ENCODE data around the gene CACNA1G.

The CACNA1G gene

DNA sequence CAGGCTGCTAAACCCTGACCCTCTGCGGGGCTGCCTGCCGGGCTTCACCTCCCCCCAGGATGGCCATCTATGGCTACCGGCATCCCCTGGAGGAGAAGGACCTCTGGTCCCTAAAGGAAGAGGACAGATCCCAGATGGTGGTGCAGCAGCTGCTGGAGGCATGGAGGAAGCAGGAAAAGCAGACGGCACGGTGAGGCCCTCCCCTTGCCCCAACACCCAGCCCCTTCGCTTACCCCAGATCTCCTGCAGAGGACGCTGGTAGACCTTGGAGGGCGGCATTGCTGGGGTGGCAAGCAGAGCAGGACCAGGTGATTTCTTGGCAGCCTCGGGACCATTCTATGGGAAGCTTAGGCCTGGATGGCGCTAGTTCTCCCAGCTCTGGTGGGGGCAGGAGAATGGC is 98.7 kb downstream of the CACNA1G start:
- DNase-seq: no peak

DNA sequence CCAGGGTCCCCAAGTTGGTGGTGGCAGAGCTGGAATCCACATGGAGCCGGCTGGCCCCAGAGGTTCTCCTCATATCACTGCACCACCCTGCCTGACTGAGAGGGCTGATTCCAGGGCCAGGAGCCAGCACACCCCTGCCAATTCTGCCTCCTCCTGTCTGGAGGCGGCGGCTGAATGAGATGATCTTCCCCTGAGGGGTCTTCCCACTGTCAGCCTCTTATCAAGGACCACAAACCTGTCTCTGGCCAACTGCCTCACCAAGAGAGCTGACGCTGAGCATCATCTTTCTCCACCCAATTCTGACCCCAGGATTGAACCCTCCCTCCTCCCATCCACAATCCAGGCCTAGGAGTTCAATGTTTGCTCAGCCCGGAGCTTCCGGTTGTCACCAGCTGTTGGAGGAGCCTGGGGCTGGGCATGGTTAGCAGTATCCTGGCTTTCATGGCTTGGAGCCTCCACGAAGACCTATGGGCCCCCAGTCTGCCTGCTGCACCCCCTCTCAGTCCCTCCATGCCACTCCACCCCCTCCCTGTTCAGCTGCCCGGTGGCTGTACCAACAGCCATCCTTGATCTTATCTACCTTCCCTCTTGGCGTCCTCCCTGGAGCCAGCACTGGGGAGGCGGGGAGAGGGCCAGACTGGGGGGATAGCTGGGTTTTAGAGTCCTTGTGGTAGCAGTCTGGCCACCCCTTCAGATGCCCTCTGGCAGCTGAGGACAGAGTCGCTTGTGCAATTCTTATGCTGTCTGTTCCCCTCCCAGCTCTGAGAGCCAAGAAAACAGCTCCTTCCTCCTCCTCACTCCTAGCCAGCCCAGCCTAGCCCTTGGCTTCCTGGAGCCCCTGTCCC is 99.7 kb downstream of the CACNA1G start:
- DNase-seq: no peak

DNA sequence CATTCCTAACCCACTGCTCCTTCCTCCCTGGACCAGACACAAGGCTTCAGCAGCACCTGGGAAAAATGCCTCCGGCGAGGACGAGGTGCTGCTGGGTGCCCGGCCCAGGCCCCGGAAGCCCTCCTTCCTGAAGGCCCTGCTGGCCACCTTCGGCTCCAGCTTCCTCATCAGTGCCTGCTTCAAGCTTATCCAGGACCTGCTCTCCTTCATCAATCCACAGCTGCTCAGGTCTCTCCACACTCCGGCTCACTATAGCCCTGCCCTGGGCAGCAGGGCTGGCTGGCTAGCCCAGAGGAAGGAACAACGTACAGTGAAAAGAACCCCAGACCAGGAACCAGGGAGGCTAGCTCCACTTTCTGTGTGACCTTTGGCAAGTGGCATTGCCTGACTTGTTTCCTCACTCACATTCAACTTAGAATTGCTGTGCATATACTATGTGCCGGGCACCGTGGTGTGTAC is 100.4 kb downstream of the CACNA1G start:
- DNase-seq: no peak

DNA sequence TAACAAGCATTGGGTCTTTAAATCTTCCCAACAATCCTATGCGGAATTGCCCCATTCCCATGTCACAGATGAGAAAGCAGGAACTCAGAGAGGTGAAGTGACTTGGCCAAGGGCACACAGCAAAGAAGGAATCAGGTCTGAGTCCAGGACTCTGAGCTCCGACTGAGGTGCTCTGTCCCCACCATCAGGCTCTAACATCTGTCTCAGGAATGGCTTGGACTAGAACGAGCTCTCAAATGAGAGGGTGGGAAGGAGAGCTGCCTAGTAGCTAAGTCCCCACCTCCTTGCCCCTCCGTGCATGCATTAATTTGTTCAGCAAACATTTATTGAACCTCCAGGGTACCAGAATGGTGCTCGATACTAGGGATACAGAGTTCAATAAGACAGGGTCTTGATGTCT is 100.8 kb downstream of the CACNA1G start:
- DNase-seq: no peak

DNA sequence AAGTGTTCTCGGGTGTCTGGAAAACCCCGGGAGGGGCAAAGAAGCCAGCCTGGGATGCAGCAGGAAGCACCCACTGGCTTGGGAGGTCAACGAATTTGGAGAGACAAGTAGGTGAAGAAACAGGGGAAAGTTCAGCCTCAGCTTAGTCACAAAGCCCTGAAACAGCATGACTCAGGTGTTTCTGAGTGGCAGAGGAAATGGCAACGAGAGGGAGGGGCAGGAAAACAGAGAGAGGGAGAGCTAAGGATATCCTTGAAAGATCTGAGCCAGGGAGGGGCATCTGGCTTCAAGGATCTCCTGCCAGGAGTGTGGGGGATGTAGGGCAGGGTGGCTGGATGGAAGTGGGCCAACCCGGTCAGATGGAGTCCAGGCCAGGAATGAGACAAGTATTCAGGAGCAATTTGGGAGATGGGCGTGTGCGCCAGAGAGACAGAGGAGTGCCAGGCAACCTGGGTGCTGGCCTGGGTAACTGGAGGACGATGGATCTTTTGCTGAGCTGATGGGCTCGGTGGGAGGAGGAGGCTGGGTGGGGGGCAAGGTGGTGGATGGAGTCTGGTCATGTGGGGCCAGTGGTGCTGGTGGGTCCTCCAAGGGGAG is 101.4 kb downstream of the CACNA1G start:
- peak; percentile 70 to 90 for DNase-seq

DNA sequence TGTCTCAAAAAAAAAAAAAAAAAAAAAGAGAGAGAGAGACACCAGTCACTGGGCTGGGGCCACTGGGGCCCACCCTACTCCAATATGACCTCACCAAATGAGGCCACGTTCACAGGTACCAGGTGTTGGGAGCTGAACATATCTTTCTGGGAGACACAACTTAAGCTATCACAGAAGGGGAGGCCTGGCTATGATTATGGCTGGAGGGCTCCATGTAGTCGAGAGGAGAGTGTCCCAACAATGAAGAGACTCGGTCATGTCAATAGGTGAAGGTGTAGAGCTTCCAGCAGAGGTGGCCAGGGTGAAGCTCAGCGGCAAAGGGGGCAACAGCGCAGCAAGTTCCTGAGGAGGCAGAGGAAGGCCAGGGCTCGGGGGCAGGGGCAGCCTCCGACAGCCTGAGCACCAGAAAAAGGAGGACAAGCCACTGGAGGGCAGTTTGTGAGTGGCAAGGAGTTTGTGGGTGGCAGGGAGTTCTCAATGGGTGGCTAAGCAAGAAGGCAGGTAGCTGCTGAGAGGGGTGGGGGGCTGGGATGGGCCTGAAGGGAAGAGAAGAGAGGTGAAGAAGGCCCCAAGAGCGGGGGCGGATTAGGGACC is 102.2 kb downstream of the CACNA1G start:
- DNase-seq: no peak

DNA sequence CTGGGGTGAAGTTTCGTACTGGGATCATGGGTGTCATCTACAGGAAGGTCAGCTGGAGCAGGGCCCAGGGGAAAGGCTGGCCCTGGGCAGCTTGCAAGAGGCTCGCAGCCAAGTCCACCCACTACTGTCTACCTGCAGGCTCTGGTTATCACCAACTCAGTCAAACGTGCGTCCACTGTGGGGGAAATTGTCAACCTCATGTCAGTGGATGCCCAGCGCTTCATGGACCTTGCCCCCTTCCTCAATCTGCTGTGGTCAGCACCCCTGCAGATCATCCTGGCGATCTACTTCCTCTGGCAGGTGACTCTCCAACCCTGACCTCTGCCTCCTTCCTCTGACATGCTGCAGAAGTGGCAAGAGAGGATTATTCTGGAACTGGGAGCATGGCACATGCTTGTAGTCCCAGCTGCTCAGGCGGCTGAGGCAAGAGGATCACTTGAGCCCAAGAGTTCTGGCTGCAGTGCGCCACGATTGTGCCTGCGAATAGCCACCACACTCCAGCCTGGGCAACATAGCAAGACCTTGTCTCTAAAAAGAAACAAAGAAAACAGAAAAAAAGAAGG is 103.4 kb downstream of the CACNA1G start:
- no peak for DNase-seq

DNA sequence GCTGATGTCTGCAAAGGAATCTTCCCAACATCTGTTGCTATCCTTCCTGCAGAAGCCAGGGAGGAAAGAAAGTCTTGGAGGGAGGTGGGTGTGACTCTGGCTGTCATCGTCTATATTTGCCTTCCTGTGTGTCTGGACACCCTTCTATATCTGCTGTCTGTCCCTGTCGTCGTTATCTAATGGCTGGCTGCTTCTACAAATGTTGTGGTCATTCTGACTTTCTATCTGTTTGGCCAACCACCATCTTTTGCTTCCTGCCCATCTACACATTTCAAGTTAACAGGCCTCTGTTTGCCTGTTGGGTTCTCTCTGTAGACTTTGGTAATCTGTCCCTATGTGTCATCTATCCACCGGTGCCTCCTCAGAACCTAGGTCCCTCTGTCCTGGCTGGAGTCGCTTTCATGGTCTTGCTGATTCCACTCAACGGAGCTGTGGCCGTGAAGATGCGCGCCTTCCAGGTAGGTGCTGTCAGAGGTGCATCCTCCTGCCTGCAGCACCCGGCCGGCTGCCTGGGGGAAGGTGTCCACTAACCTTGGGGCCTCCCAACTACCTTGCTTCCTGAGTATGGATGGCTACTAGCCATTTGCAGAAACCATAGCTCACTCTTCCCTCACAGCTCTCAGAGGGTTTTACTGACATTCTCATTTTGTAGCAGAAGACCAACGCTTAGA is 104.4 kb downstream of the CACNA1G start:
- no peak for DNase-seq

DNA sequence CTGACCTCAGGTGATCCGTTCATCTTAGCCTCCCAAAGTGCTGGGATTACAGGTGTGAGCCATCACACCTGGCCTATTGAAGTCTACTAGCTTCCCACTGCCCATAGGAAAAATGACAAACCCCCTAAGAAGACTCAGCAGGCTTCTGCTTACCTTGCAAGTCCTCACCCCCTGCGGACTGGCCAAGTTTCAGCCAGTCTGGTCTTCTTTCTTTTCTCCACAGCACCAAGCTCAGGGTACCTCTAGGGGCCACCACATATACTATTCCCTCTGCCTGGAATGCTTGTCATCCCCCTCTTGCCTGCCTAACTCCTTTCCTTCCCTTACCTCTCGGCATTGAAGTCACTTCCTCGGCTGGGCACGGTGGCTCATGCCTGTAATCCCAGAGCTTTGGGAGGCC is 105.3 kb downstream of the CACNA1G start:
- no peak for DNase-seq

DNA sequence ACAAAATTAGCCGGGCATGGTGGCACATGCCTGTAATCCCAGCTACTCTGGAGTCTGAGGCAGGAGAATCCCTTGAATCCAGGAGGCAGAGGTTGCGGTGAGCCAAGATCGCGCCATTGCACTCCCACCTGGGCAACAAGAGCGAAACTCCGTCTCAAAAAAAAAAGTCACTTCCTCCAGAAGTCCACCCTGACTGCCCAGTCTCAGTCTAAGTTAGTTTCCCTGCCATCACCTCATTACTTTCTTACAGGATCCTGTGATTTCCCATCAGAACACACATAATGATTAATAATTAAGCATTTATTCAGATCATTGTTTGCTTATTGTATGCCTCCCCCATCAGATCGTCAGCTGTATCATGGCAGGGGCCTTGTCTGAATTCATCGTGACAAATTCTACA is 105.8 kb downstream of the CACNA1G start:
- DNase-seq: no peak

DNA sequence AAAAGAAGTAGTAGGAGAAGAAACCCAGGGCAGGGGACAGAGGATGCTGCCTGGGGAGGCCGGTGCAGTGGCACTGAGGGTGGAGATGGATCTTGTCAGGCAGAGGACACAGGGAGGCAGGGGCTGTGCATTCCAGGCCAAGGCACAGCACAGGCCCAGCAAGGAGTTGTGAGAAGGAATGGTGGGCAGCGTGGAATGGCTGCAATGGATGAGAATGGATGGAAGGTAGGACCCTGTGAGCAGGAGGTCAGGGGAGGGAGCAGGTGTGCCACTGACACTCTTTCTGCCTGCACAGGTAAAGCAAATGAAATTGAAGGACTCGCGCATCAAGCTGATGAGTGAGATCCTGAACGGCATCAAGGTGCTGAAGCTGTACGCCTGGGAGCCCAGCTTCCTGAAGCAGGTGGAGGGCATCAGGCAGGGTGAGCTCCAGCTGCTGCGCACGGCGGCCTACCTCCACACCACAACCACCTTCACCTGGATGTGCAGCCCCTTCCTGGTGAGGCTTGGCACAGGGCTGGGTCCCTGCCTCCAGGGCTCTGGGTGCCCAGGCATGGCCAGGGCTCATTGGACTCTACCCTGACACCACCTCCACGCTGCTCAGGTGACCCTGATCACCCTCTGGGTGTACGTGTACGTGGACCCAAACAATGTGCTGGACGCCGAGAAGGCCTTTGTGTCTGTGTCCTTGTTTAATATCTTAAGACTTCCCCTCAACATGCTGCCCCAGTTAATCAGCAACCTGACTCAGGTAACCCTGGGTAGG is 106.9 kb downstream of the CACNA1G start:
- DNase-seq: no peak

DNA sequence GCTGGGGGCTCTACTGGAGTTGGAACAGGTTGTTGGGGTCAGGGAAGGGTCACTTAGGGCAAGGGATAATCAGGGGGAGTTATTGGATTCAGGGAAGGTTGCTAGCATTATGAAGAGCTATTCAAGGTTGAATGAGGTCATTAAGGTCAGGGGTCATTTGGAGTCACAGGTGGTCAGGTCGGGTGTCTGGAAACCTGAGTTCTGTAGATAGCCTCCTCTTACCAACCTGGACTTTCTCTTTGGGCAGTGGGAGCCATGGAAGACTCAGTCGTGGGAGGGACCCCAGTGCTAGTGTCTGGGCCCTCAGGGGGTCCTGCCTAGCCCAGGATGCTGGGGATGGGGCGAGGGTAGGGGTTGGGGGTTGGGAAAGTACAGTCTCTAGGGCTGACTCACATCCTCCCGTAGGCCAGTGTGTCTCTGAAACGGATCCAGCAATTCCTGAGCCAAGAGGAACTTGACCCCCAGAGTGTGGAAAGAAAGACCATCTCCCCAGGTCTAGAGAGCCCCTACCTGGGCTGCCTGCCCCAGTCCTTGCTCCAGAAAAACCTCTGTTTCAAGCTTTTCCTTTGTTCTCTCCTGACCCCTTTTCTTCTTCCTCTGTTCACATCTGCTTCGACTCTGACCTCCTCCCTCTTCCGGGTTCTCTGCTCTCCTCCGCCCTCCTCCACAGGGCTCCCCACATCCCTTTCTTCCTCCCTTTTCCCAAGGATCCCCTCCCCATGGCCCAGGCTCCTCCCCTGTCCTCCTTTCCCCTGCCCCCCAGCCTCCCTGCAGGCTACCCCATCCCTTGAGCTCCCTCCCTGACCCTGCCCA is 107.7 kb downstream of the CACNA1G start:
- peak in 1 of 2 experiments; percentile 45 for DNase-seq

DNA sequence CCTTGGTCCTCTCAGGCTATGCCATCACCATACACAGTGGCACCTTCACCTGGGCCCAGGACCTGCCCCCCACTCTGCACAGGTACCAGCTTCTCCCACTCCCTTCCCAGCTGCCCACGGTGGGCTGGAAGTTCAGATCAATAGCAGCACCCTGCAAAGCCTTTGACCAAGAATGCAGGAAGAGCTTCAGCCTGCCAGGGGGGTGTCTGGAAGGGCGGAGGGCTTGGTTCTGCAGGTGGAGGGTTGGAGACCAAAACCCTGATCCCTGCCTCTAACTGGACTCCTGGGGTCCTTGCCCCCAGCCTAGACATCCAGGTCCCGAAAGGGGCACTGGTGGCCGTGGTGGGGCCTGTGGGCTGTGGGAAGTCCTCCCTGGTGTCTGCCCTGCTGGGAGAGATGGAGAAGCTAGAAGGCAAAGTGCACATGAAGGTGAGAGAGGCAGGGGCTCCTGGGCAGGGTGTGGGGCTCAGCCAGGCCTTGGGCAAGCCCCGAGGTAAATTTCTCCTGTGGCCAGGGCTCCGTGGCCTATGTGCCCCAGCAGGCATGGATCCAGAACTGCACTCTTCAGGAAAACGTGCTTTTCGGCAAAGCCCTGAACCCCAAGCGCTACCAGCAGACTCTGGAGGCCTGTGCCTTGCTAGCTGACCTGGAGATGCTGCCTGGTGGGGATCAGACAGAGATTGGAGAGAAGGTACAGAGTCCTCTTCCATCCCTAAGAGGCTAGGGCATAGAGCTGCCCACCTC is 108.5 kb downstream of the CACNA1G start:
- no peak for DNase-seq

DNA sequence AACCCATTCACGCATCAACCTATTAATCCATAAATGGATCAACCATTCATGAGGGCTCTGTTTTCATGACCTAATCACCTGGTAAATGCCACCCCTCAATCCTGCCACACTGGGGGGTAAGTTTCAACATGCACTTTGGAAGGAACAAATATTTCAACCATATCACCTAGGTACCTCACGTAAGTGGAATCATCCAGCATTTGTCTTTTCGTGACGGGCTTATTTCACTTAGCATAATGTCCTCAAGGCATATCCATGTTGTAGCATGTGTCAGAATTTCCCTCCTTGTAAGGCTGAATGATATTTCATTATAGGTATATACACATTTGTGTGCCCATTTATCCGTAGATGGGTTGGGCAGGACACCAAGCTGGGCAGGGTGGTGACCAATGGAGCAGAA is 111.6 kb downstream of the CACNA1G start:
- no peak for DNase-seq

DNA sequence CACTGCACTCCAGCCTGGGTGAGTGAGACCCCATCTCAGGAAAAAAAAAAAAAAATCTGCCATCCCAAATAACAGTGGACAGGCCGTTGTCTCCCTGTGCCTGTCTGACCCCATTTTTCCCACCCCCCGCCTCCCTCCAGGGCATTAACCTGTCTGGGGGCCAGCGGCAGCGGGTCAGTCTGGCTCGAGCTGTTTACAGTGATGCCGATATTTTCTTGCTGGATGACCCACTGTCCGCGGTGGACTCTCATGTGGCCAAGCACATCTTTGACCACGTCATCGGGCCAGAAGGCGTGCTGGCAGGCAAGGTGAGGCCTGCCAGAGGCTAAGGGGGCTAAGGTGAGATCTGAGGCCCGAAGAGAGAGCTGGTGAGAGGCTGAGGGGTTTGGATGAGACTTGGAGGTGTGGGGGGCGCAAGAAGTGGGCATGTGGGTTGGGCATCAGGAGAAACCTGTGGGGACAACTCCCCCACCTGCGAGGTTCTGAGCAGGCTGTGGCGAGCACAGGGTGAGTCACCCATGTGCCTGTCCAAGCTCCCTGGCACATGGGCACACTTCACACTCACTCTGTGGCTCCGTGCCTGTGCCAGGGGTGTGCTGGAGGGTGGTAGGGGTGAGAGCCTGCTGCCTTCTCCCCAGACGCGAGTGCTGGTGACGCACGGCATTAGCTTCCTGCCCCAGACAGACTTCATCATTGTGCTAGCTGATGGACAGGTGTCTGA is 112.5 kb downstream of the CACNA1G start:
- DNase-seq: no peak

DNA sequence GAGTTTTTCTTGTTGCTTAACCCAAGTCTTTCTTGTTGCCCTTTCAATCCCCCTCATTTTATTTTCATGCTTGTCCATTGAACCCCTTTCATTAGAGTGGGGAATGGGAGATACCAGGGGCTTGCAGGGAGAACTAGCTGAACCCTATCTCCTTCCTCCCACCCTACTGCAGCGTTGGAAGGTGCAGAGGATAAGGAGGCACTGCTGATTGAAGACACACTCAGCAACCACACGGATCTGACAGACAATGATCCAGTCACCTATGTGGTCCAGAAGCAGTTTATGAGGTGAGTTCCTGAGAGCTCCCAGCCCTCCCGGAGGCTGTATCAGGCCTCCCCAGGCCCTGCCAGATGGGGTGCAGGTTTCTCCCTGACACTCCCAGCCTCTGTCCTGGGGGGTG is 114.7 kb downstream of the CACNA1G start:
- DNase-seq: no peak

DNA sequence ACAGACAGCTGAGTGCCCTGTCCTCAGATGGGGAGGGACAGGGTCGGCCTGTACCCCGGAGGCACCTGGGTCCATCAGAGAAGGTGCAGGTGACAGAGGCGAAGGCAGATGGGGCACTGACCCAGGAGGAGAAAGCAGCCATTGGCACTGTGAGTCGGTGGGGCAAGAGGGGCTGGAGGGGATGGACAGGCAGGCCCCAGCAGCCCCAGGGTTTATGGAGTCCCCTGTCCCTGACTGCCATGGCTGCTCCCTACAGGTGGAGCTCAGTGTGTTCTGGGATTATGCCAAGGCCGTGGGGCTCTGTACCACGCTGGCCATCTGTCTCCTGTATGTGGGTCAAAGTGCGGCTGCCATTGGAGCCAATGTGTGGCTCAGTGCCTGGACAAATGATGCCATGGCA is 115.1 kb downstream of the CACNA1G start:
- DNase-seq: no peak

DNA sequence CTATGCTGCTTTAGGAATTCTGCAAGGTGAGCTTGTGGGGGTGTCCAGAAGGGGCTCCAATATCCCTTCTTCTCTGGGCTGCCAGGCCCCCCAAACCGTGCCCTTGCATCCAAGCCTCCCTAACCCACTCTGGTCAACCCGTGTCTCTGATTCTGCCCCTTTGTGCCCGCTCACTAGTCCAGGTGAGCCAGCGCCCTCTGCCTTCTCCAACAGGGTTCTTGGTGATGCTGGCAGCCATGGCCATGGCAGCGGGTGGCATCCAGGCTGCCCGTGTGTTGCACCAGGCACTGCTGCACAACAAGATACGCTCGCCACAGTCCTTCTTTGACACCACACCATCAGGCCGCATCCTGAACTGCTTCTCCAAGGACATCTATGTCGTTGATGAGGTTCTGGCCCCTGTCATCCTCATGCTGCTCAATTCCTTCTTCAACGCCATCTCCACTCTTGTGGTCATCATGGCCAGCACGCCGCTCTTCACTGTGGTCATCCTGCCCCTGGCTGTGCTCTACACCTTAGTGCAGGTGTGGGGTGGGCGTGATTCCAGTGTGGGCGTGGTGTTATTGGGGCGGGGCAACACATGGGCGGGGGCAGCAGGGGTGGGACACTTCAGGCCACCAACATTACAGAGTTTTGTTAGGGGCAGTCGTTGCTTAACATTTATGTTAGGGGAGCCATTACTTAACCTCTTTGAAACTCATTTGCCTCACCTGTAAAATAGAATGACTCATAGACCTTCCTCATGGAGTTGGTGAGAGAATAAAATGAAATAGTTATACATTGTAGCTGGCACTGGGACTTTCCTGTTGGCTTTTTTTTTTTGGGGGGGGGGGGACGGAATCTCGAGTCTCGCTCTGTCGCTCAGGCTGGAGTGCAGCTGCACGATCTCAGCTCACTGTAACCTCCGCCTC is 115.8 kb downstream of the CACNA1G start:
- DNase-seq: no peak

All from SW 1271 (cell line).